K562 (cell line): ENCODE results near the gene SSR2. TPM values are rescaled to one million over a fixed set of nuclear protein-coding genes. Genes with fewer than 3 reads are reported as not detected.
"Not testable (repeated sequence)": the region's sequence is repeated elsewhere in the genome, so short reads cannot be mapped to it uniquely, and the experiment has no call there.

Source experiments
- ATAC-seq: fragments of 200-7000 bp; cut with Tn5 transposase; 3 replicates; pipeline ENCODE4 v1.9.1; 2020; ENCODE audit warnings: moderate library complexity
- BruUV-seq: library from RNA; stranded (reverse); fragments of 400-500 nt; replicated peaks from 2 replicates; lab custom pipeline; 2021; lab: Mats Ljungman, UMichigan
- CTCF ChIA-PET: fragments of 300-600 bp; formaldehyde crosslinking; extraction: SDS; loops from one replicate; lab custom pipeline; 2021; ENCODE audit warnings: low intra/inter-chr PET ratio; lab: Yijun Ruan, JAX
- POLR2A ChIA-PET: fragments of 300-600, 350-650 bp; sonication (Branson Sonifier 250); formaldehyde crosslinking; extraction: SDS; loops from one replicate; lab custom pipeline; 2021; ENCODE audit warnings: antibody characterized with exemption, inconsistent platforms; lab: Yijun Ruan, JAX
- DNase-seq, 4 experiments: peaks; one replicate each; pipeline versions ENCODE4 v3.0.0 to v3.0.0-alpha.2; 2011 to 2018; ENCODE audit warnings: low spot score in 3 of 4, mixed read lengths in 3 of 4; ENCODE audit errors: extremely low read depth in 1 of 4
- FAIRE-seq: peaks from 2 replicates; lab custom pipeline; 2011; peaks lifted over from hg19 to GRCh38; lab: Jason Lieb, UNC
- H2AFZ ChIP-seq: 2 replicates; pipeline ENCODE4 v1.6.0; 2011; ENCODE audit warnings: low read depth, low read length, control low read depth, inconsistent platforms
- H3K27ac ChIP-seq: fragments of 200-600 bp; 3 replicates; pipeline ENCODE4 v1.8.0; 2011; ENCODE audit warnings: low read depth, mild to moderate bottlenecking, control low read depth, inconsistent platforms, low read length, moderate library complexity, mixed read lengths; ENCODE audit errors: extremely low read depth
- H3K27me3 ChIP-seq, 2 experiments: fragments of 300-600 bp in 1 of 2; 2 replicates in 1 of 2; 3 replicates in 1 of 2; pipeline versions ENCODE4 v1.6.0 to v1.8.0; 2011; ENCODE audit warnings: inconsistent platforms in 2 of 2, low read length in 2 of 2, mild to moderate bottlenecking in 1 of 2, mixed read lengths in 1 of 2, moderate library complexity in 1 of 2; ENCODE audit not compliant: control insufficient read depth in 2 of 2, insufficient read depth in 2 of 2
- H3K36me3 ChIP-seq: fragments of 300-600 bp; 3 replicates; pipeline ENCODE4 v1.8.0; 2011; ENCODE audit warnings: mild to moderate bottlenecking, low read length, inconsistent platforms; ENCODE audit not compliant: control insufficient read depth, insufficient read depth
- H3K4me1 ChIP-seq, 2 experiments: fragments of 200-600 bp in 1 of 2; replicated peaks in 1 of 2; 2 replicates in 1 of 2; 3 replicates in 1 of 2; pipeline versions ENCODE4 v1.5.1 to v1.8.0; 2011; ENCODE audit warnings: inconsistent platforms in 2 of 2, low read length in 2 of 2, mild to moderate bottlenecking in 1 of 2, mixed read lengths in 1 of 2, moderate library complexity in 1 of 2; ENCODE audit not compliant: control insufficient read depth in 2 of 2, insufficient read depth in 2 of 2
- H3K4me2 ChIP-seq: 2 replicates; pipeline ENCODE4 v1.6.1; 2011; ENCODE audit warnings: low read length, control low read depth, inconsistent platforms, mixed read lengths; ENCODE audit not compliant: insufficient read depth
- H3K4me3 ChIP-seq: fragments of 200-600 bp; sonication (generic), shearing (Covaris generic); 2 replicates; pipeline ENCODE4 v1.5.1; 2016; ENCODE audit warnings: control low read depth, inconsistent platforms
- H3K79me2 ChIP-seq: fragments of 200-600 bp; 3 replicates; pipeline ENCODE4 v1.8.0; 2011; ENCODE audit warnings: low read length, inconsistent platforms; ENCODE audit not compliant: control insufficient read depth, insufficient read depth
- H3K9ac ChIP-seq, 2 experiments: 2 replicates each; pipeline versions ENCODE4 v1.6.0 to v1.6.1; 2011; ENCODE audit warnings: low read depth in 2 of 2, low read length in 2 of 2, control low read depth in 1 of 2, inconsistent platforms in 1 of 2, mild to moderate bottlenecking in 1 of 2, mixed read lengths in 1 of 2; ENCODE audit not compliant: insufficient read depth in 1 of 2
- H3K9me1 ChIP-seq: one replicate; pipeline ENCODE4 v1.6.0; 2011; ENCODE audit warnings: inconsistent platforms, mild to moderate bottlenecking, low read length, moderate library complexity; ENCODE audit not compliant: control insufficient read depth, insufficient read depth
- H3K9me3 ChIP-seq: replicated peaks from 2 replicates; pipeline ENCODE4 v1.5.1; 2011; ENCODE audit warnings: low read depth, low read length, inconsistent platforms; ENCODE audit not compliant: control insufficient read depth, insufficient read depth
- H4K20me1 ChIP-seq: replicated peaks from 2 replicates; pipeline ENCODE4 v1.6.1; 2011; ENCODE audit warnings: low read length, inconsistent platforms, mixed read lengths; ENCODE audit not compliant: control insufficient read depth, insufficient read depth
- ILK ChIP-seq: fragments of 450-650 bp; IDR thresholded peaks from 2 replicates; pipeline ENCODE4 v1.6.1; 2016; ENCODE audit warnings: missing genetic modification characterization, low read depth, mild to moderate bottlenecking, missing compliant biosample characterization, moderate library complexity, borderline replicate concordance
- ZNF121 ChIP-seq: sonication (generic); formaldehyde crosslinking; conservative IDR thresholded peaks from 2 replicates; pipeline ENCODE4 v1.8.0; 2022; ENCODE audit warnings: missing genetic modification reagents
- ZNF224 ChIP-seq: sonication (generic); formaldehyde crosslinking; IDR thresholded peaks from 2 replicates; pipeline ENCODE4 v1.8.0; 2022; ENCODE audit warnings: mild to moderate bottlenecking, missing genetic modification reagents
- whole genome bisulfite sequencing: fragments of 100-300 bp; shearing (Covaris generic); methylation state at CpG from one replicate; pipeline ENCODE4 v1.1.6; 2016; ENCODE audit warnings: low coverage, mixed read lengths; ENCODE audit not compliant: insufficient coverage; ENCODE audit errors: missing lambda C conversion rate; 5-methylcytosine and 5-hydroxymethylcytosine counted together
- in situ Hi-C: fragments of 300-500 bp; cut with MboI; formaldehyde crosslinking; loops from 4 replicates; pipeline ENCODE4 v1.15.0; 2018; ENCODE audit warnings: inconsistent platforms, mixed read lengths
- intact Hi-C: fragments of 100-400 bp; cut with micrococcal nuclease; formaldehyde crosslinking; loops from 2 replicates; pipeline ENCODE4 v1.14.2; 2022
- polyA plus RNA-seq, 8 experiments: library from polyadenylated mRNA; depleted of rRNA in 4 of 8; stranded (reverse) in 5 of 8; unstranded in 3 of 8; fragments of >200 nt; fragmentation: Nextera tagmentation in 2 of 8; fragmentation: Illumina TruSeq in 1 of 8; extraction: Ambion mirVana in 2 of 8; extraction: Trizol in 1 of 8; gene quantifications; 2 replicates each; pipeline versions ENCODE4 v1.2.1 to v1.2.3, GENCODE V29; 2011 to 2014; ENCODE audit warnings: inconsistent platforms in 1 of 8, missing spikeins in 1 of 8
- total RNA-seq, 7 experiments: library from RNA; depleted of rRNA in 6 of 7; stranded (reverse); fragments of >200 nt in 6 of 7; fragmentation: Illumina TruSeq in 2 of 7; extraction: Trizol in 2 of 7; gene quantifications; 2 replicates each; pipeline versions ENCODE4 v1.2.1 to v1.2.3, GENCODE V29; 2011 to 2021; ENCODE audit warnings: low replicate concordance in 1 of 7

The SSR2 gene
- total and polyA plus RNA-seq, 9 of the 15 experiments (the other 6 are each of a cell fraction or from before 2014, with no cell fraction given), result 161 to 411 (median 240) TPM

- H3K4me1 ChIP-seq, result peaks cover 30 to 42% of the 10 kb centered on the region in 2 experiments
- H3K9ac ChIP-seq, H4K20me1 ChIP-seq, H3K36me3 ChIP-seq, H3K27ac ChIP-seq, H3K9me3 ChIP-seq, H3K4me2 ChIP-seq, H3K27me3 ChIP-seq, BruUV-seq, H3K4me3 ChIP-seq, H2AFZ ChIP-seq, in situ Hi-C loops, H3K9me1 ChIP-seq, FAIRE-seq, ATAC-seq, DNase-seq: not testable (repeated sequence)
- H3K79me2 ChIP-seq, result peaks cover 22% of the 10 kb centered on the region
- WGBS, result 80% methylated on average over 9 of the region's 11 CpGs
- 0 out of 2 replicates have a peak, but pooled peaks have one; percentile 8 for TF ChIP-seq ZNF121
- POLR2A ChIA-PET, result interaction anchor here (1.2 to 5.1 kb wide), 5 partner anchors 10 to 51 kb away, joined by 4 to 41 read pairs (median 6); partner anchors contain the start of gene KHDC4
- CTCF ChIA-PET, result interaction anchor here (1.6 kb wide), 1 partner anchor 47 kb away, joined by 4 read pairs; no protein-coding TSS in a partner anchor
- intact Hi-C loops, result loop anchor here (5.0 kb wide), 2 partner anchors 67 to 253 kb away; partner anchors contain the start of genes LAMTOR2 and UBQLN4
These were observed 35.7 kb downstream of the SSR2 start for GRCh38 chr1:155984903-155985645.

- Histone ChIP-seq H3K9me3 (no peaks in the 10 kb centered on the region), H2AFZ (no peak overlapping the region), H3K36me3 (0 out of 3 replicates have a peak, but pooled peaks cover 2% of the 10 kb centered on the region), H4K20me1 (no peaks in the 10 kb centered on the region), H3K27me3 (no peaks in the 10 kb centered on the region), H3K27ac (peak overlapping the region; percentile 34; the same call in 1 of the 3 replicates), H3K4me1 (peaks cover 35 to 40% of the 10 kb centered on the region in 2 experiments), H3K9ac (0 out of 4 replicates have a peak overlapping the region, but pooled peaks of 1 of the 2 experiments have one; percentile 19), H3K9me1 (no peaks in the 10 kb centered on the region), H3K79me2 (peaks cover 29% of the 10 kb centered on the region), H3K4me3 (no peak overlapping the region), H3K4me2 (no peak overlapping the region)
- POLR2A ChIA-PET, result interaction anchor here (0.6 to 5.1 kb wide), 9 partner anchors 10 to 51 kb away, joined by 3 to 41 read pairs (median 5); partner anchors contain the start of gene KHDC4
- DNase-seq, result no peak
- CTCF ChIA-PET, result interaction anchor here (1.6 kb wide), 1 partner anchor 46 kb away, joined by 4 read pairs; no protein-coding TSS in a partner anchor
- BruUV-seq, result no TSS peak
- TF ChIP-seq ILK (0 out of 2 replicates have a peak, but pooled peaks have one; percentile 8), ZNF224 (CRISPR knock-in tag) (no peak)
- WGBS, result 64% methylated on average over 7 of the region's 7 CpGs
- in situ Hi-C loops (no loop called here), intact Hi-C loops (loop anchor here (5.0 kb wide), 1 partner anchor 68 kb away; the partner anchor contains the start of genes LAMTOR2 and UBQLN4)
- no peak for FAIRE-seq
- ATAC-seq, result no peak
These were observed 36.4 kb downstream of the SSR2 start for GRCh38 chr1:155984341-155984740.
